Stimulated activated CD8-positive, alpha-beta memory T cell treated with anti-CD3 and anti-CD28 coated beads, Interleukin-12 subunit alpha, Interleukin-12 subunit beta, amount 100 ng/mL, for 24 hours (primary cell): ENCODE measurements around the gene HPX.
A peak's percentile ranks its signal among the peaks of the same experiment; 100 is the strongest.

Source experiments
- DNase-seq: peaks from one replicate; pipeline ENCODE4 v3.0.0-alpha.2; 2020; ENCODE audit errors: extremely low read depth

HPX gene

DNA sequence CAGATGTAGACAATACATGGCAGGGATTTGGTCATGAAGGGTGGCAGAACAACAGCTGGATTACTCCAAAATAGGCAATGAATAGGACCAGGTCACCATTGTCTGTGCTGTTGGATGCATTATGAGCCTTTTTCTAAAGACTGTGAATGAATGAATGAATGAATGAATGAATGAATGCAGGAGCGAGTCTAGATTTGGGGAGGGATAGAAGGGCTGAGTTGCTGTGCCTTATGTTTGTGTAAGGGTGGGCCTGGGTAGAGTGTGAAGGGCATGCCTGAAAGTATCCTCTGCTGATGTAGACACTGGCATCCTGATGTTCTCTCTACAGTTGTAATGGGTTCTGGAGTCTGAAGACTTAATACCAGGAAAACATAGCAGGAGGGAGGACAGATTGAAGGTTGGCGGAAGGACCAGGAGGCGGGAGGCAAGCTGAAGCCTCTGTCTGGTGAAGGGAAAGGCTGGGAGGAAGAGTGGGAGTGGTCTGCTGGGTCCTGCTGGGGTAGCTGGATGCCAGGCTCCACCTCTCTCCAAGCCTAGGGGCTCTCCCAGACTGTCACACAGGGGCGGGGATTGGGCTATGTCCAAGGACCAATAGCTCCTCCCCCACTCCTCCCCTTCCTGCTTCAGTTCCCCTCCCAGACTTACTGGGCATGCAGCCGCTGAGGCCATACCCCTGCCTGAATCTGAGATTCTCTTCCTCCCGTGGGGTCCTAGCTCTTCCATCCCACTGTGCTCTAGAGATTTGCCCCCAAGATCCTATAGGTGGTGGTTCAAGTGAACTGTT, 28.1 kb upstream of the HPX start:
- no peak for DNase-seq

DNA sequence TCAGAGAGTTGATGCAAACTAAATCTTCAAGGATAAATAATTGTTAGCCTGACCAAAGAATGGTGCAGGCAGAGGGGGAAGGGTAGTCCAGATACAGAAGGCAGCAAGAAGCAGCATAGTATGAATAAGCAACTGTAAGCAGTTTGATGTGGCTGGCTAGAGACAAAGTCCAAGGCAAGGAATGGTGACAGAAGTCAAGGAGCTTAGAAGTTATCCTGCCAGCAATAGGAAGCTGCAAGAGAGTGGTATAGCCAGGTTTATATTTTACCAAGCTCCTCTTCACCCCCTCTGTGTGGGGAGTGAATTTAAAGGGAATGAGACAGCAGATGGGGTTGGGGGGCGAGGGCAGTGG, 18.3 kb upstream of the HPX start:
- no peak for DNase-seq

DNA sequence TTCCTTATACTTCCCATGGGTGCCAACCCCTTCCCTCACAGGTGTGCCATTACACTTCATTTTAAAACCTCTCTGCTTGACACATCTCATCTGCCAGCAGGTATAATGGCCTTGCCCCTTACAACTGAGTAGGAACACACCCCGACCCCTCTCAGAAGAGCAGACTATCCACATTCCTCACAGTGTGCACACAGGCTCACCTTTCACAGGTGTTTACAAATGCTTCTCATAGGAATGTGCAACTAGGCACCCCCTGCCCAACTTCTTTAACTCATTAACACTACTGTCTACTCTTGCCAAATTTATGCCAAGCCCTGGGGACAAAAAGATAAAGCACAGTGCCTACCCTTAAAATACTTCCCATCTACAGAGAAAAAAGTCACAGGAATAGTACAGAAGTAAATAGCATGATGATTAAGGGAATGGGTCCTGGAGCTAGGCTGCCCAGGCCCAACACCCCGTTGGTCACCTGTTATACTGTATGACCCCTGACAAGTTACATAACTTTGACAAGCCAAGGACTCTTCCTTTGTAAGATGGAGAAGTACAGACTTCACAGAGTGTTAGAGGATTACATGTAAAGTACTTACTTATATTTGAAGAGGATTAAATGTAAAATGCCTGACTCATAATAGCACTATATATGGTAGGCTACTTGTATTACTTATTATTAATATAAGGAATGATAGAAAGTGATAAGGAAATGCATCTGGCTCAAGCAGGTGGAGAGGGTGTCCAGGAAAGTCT, 17.7 kb upstream of the HPX start:
- DNase-seq = no peak

DNA sequence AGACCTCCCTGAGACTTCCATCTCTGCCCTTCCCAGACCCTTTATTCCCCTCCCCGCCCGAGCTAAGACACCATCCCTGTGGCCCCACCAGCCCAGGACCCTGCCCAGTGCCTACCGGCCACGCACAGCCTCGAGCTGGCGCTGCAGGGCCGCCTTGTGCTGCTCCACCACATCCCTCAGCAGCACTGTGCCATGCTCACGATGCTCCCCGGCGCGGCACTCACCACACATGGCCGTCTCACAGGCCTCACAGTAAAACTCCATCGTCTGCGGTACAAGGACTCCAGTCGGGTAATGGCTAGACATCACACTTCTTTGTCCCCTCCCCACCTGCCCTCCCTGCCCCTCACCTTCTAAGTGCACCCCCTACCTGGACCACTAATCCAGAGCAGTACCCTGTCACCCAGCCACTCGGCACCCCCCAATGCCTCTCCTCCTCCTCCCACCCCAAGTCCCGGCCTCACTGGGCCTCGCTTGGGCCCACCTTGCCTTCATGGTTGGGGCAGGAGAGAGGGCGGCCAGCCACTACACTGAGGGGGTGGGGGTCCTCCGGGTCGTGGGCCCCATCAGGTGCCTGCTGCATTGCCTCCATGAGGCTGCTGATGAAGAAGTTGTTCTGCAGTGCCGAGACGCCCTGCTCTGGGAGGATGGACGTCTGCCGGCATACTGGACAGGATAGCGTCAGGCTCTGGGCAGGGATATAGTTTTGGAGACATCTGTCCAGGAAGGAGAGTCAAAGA, 17.0 kb upstream of the HPX start:
- no peak for DNase-seq

DNA sequence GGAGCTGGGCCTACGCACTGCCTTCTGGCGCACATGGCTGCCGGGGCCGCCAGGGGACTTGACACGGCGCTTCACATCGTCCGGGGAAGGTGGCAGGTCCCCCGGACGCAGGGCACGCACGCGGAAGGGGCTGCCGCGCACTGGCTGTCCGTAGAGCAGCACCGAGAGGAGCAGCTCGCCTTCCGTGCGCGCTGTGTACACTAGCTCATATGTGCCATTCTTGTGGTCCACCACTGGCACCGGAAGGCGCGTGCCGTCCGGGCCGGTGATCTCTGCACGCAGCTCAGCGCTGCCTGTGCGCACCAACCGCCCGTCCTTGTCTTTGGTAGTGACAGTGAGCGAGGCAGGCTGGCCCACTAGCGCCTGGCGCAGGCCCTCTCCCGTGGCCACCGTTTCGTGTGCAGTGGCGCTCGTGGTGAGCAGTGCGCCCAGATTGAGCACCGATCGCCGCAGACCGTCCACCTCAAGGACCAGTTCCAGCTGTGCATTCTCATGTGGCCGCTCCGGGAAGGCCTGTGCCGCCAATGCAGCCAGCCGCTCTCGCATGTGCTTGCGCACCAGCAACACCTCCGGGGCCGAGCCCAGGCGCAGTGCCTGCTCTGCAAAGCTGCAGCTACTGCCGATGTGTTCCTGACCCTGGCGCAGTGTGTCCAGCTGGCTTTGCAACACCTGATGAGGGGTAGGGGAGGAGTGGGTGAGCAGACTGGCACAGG, 15.7 kb upstream of the HPX start:
- DNase-seq = no peak

DNA sequence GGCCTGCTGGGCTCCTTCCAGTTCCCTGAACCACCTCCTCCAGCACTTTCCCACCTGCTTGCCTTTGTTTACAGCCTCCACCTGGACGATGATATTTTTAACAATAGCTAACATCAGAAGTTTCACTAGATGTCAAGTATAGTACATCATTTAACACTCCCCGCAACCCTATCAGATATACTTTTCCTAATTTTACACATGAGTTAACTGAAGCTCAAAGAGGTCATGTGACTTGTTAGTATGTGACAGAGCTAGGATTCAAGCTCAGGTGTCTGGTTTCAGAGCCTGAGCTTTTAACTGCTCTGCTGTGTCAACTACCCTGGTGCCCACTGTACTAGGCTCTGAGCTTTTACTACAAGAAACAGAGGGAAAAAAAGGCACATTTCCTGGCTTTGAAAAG, 14.3 kb upstream of the HPX start:
- DNase-seq = no peak

DNA sequence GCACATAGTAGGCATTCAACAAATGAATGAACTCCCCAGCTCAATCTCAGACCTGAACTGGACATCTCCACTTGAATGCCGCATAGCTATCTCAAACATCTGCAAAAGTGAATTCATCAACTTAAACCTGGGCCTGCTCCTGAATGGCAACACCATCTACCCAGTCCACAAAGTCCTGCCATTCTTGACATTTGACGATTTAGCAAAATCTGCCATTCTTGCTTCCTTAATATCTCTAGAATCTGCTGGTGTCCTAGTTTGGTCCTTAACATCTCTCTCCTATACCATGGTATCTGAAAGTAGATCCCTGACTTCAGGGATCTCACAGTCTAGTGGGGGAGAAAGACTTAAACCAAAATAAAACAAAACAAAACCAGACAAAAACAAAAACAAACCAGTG, 12.4 kb upstream of the HPX start:
- no peak for DNase-seq

DNA sequence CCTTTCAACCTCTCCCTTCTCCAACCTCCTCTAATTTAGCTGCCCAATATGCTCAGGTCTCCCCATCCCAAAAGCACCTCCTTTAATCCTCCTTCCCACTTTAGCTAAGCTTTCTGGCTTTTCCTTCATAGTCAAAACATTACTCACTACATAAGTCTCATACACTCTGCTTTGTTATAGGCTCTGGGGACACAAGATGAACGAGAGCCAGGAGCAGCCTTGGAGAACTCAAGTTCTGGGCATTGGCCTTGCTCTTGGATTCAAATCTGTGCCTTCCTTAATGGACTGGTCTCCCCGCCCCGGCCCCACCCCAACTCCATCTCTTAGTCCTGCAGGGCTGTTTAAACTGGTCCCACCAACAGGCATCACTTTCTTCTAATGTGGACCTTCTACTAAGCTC, 11.4 kb upstream of the HPX start:
- DNase-seq = no peak

DNA sequence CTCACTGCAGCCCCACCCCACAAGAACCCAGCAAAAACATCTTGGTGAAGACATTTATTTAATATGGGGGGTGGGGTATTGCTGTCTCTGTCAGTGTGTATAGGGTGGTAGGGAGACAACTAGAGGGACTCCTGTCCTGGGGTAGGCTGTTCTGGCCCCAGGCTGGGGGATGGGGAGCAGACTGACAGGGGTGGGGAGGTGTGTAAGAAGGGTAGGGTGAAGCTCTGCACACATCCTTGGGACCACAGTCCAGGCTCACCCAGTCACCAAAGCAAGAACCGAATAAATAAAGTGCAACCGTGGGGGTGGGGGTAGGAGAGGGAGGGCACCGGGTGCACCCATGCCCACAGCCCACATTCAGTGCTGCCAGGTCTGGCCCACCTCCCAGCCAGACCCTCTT, 7.8 kb upstream of the HPX start:
- DNase-seq = no peak

DNA sequence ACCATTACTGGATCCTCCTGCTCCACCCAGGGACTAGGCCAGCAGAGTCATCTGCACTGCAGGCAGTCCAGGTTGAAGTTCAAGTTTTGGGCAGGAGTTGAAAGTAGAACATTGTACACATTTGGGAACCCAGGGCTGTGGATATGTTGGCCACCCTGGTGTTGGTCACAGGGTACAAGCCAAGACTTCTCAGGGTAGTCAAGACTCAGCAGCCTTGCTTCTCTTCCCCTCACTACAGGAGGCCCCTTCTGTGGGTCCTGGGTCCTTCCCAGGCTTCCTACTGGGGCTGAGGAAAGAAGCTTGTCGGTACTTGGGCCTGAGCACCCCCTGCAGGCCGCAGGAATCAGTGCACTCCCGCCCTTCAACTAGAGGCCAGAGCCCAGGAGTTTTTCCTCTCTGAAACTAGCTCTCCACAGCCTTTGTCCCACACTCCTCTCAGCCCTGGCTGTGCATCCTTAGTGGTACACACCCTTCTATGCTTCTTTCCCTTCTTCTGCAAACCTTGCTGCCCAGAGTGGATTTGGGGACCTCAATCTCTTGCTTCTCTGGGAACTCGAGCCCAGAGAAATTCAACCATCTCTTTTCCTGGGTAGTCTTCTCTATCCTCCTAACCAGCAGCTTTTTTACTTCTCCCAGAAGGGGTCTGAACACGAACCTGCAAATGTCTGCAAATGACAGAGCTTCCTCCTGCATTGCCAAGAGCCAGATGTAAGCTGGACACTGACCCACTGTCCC, 2.6 kb upstream of the HPX start:
- DNase-seq = no peak

DNA sequence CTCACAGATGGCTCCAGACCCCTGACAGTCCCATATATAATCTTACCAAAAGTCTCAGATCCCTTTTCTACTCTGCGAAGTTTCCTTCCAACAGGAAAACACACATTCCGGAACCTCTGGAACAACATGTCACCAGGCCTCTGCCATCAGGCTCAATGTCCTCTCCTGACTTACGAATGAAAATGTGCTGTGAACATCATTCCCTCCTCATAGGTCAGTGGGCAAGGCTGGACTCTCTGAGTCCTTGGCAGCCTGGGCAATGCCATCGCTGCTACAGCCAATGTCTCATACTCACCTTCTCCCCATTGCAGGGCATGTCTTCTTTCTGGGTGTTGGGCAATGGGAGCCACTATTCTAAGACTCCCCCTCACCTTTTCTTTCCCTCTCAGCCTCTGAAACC, 1.7 kb upstream of the HPX start:
- no peak for DNase-seq

DNA sequence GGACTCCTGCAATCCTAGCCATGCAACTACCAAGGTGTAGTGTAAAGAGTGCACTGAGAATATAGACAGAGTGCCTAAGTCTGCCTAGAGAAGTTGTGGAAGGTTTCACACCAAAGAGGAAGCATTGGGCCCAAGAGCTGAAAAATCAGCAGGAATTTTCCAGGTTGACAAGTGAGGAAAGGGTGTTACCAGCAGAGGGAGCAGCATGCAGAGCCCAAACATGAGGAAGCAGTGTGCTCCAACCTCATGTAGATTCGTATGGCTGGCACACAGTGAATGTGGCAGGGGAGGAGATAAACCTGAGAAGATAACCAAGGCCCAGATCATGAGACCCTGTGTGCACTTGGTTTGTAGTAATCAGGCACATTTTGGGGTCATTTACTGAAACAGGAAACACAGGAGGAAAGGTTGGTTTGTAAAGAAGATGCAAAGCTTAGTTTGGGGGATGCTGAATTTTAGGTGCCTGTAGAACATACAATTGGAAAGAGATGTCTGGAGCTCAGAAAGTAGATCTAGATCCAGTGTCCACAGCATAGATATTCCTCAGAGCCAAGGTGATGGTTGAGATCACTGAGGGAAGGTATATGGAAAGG, 1.7 kb downstream of the HPX start:
- no peak for DNase-seq

DNA sequence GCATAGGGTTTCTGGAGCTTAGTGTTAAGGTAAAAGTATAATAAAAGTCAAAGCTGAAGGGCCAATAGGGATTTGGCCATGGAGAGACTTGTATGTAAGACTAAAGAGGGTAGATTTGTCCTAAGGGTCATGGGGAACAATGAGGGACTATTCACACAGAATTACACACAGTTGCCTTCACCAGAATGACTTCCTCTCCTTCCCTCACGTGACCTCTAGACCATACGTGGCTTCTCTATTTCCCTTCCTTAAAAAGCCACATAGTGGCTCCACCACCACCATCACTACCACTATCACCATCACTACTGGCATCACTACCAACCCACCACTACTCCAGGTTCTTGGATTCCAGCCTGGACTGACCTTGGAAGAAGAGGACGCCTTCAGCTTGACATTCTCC, 2.8 kb downstream of the HPX start:
- DNase-seq = no peak

DNA sequence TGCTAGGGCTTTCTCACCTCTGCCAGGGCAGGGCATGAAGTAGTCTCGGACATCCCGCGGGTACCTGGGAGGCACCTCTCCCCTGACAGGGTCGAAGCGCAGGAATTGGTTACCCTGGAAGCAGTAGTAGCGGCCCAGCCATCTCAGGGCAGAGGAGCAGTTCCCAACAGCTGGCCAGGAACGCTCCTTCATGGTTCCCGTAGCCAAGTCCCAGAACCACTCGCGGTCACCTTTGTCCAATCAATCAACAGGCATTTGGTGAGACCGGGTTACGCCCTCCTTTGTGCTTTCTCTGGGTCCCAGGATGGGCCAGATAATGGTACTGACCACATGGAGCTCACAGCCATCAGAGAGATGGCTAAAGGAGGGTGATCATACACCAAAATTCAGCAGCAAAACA, 3.4 kb downstream of the HPX start:
- DNase-seq = no peak

DNA sequence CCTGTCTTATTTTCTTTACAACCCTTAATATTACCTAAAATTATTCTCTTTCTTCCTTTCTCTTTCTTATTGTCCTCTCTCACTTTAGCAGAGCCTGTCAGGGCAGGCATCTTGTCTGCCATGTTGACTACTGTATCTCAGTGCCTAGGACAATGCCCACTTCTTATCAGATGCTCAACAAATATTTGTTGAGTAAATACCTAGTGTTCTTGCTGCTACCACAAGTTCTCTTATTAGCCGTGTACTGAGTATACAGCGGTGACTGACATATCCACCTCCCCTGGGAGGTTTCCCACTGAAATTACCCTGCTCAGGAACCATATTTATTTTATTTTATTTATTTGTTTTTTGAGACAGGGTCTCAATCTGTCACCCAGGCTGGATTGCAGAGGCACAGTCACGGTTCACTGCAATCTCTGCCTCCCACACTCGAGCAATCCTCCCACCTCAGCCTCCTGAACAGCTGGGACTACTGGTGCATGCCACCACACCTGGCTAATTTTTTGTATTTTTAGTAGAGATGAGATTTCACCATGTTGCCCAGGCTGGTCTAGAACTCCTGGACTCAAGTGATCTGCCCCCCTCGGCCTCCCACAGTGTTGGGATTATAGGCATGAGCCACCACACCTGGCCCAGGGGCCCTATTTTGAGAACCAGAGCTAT, 6.7 kb downstream of the HPX start:
- no peak for DNase-seq

DNA sequence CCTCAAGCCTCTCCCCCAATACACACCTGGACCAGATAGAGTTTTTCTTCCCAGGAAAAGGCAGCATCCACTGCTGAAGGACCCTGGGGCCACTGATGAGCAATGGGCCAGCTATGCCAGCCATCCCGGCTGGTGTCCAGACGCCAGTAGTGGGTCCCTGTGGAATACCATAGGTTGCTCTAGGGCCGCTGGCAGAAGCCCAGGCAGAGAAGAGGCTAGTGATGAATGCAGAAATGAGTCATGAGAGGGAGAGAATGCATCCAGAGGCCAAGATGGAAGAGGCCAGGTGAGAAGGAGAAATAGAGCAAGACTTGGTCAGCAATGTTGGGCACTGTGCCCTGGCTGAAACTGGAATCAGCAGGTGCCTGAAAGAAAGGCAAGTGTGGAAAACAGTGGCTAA, 8.9 kb downstream of the HPX start:
- DNase-seq = no peak

DNA sequence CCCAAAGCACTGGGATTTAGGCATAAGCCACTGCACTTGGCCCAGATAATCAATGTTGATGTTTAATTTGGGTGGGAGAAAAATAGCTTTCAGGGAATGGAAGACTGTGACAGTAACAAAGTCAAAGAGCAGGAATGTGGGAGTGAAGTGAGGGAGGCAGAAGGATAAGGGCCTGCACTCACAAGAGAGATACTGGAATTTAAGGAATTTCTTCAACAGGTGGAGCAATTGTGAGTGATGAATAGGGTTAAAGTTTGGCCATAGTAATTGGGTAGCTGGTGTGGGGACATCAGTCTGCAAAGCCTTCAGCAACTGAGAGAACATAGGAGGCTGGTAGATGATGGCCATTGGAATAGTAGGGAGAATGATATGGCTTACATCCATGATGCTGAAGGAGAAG, 13.3 kb downstream of the HPX start:
- DNase-seq = no peak

DNA sequence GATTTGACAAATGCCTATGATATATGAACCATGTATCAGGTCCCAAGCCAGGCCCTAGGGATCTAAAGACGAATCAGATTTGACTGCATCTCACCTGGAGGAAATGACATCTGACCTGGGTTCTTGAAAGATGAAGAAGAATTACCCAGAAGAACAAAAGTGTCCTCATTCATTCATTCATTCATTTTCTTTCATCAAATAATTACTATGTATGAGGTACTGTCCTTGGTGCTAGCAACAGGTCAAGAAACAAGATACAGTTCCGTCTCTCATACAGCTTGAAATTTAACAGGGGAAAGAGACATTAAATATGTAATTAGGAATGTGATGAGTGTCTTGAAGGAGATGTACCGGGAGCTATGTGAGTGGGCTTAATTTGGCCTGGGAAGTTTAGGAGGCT, 20.1 kb downstream of the HPX start:
- no peak for DNase-seq

DNA sequence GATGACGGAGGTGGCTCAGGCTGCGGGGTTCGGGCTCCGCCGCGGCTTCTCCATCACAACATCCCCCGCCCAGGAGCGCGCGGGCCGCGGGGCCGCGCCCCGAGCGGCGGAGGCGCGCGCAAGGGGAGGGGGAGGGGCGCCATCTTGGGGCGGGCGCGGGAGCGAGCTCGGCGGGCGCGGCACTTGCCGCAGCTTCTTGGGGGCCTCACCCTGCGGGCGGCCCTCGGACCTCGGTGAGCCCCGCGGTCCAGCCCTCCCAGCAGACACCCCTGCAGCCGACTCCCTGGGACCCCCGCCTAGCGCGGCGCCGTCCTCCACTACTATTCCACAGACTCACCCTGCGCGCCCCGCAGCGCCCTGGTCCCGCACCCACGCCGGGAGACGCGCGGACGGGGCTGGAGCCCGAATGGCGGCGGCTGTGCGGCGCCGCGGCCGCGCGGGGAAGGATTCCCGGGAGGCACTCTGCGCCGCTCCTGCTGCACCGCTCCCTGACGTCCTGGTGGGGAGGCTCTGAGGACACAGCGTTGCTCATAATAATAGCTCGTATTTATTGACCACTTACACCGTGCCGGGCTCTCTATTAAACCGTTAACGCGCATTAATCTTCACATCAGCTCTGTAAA, 21.7 kb downstream of the HPX start, which contains the start of gene APBB1:
Gene APBB1, minus strand, starts transcription at position 86 of the 623 bp plus-strand sequence. CDS start 7,747 bp downstream, outside the sequence.
- peak; percentile 41 for DNase-seq

DNA sequence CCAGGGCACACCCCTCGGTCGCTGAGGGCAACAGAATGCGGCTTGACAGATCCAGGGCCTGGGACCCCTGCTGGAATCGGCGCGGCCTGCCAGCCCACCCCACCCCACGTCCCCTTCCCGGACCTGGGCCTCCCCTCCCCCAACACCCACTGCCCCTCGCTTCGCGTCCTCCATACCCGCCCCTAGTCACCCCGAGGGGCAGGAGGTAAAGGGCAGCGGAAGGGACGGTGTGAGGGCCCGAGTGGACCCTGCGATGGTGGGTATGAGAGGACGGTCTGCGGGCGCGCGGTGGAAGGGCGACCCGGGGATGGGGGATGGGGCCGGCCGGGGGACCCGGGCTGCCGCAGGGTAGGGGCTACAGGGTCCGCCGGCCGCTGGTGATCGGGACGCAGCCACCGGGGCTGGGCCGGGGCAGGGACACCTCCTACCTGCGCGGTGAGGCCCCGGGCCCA, 22.2 kb downstream of the HPX start:
- no peak for DNase-seq
